GM20000 (cell line): ENCODE results near the gene KRTAP3-2.

ENCODE experiments used
- DNase-seq: peaks from one replicate; pipeline ENCODE4 v3.0.0; 2012; ENCODE audit warnings: low spot score
- TF ChIP-seq, protein P1 (sequence below): IDR thresholded peaks from 2 replicates; pipeline ENCODE4 v1.5.1; 2012; ENCODE audit warnings: mild to moderate bottlenecking, control low read depth; ENCODE audit errors: extremely low read depth, missing control alignments

Gene KRTAP3-2

DNA sequence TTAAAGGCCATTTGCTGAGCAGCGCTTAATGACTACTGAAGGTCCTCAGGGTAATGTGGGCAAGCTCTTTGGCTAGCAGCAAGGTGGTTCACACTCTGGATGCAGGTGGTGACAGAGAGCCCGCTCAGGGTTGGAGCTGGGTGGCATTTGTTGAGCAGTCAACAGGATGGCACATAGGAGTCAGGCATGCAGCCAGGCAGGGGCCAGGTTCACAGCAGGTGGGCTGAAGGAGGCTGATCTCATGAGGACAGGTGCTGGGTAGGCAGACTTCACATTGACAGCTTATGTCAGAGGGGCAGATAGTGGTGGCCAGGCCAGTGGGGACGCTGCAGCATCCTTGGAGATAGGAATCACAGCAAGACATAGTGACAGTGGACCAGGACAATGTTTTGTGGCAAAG, 4.7 kb upstream of the KRTAP3-2 start:
- no peak for DNase-seq
- TF ChIP-seq, protein P1, sequence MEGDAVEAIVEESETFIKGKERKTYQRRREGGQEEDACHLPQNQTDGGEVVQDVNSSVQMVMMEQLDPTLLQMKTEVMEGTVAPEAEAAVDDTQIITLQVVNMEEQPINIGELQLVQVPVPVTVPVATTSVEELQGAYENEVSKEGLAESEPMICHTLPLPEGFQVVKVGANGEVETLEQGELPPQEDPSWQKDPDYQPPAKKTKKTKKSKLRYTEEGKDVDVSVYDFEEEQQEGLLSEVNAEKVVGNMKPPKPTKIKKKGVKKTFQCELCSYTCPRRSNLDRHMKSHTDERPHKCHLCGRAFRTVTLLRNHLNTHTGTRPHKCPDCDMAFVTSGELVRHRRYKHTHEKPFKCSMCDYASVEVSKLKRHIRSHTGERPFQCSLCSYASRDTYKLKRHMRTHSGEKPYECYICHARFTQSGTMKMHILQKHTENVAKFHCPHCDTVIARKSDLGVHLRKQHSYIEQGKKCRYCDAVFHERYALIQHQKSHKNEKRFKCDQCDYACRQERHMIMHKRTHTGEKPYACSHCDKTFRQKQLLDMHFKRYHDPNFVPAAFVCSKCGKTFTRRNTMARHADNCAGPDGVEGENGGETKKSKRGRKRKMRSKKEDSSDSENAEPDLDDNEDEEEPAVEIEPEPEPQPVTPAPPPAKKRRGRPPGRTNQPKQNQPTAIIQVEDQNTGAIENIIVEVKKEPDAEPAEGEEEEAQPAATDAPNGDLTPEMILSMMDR: no peak

DNA sequence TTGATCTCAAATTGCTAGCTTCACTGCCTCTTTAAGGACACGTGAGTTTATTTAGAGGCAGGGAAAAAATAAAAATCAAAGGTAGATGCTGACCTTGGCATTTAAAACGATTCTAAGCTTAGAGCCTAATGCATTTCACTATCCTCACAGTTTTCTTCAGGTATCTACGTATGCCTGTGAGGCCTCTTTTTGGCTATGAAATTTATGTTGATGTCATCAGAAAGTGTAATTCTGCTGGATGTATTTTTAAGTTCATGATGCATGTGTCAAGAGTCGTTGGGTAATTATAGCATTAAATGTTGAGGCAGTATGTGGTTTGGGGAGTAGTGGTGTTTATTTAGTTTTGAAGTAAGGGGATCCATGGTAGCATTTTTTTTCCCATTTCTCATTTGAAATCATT, 4.2 kb upstream of the KRTAP3-2 start:
- DNase-seq: no peak
- TF ChIP-seq, protein P1: no peak

DNA sequence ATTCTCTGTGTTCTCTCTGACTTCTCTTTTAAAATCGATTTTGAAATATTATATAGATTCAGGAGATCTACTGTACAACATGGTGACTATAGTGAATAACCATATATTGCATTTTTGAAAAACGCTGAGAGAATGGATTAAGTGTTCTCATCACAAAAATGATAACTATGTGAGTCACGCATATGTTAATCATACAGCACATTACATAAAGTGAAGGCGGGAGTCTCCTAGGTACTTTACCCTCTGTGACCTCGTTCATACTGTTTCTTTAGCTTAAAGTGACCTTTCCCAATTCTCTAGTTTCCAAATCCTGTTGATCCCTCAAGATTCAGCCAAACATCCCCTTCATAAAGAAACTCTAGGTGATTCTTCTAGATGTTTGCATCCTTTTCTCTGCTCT, 3.1 kb upstream of the KRTAP3-2 start:
- TF ChIP-seq, protein P1: no peak
- no peak for DNase-seq

DNA sequence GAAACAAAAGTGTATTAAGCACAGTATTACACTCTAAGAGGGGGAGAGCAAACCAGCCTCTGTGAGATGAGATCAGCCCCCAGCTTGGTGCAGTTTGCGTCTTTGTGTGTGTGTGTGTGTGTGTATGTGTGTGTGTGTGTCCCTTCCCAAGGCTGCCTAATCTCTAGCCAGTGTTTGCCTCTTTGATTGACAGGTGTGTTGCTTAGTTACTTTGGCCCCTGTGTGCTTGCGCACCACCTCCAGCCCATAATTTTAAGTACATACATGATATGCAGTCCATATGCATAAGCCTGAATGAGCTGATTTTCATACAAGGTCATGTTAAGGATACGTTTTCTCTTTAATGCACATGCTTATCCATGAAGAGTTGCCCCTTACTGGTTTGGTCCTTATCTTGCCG, 2.1 kb upstream of the KRTAP3-2 start:
- DNase-seq: no peak
- TF ChIP-seq, protein P1: no peak

DNA sequence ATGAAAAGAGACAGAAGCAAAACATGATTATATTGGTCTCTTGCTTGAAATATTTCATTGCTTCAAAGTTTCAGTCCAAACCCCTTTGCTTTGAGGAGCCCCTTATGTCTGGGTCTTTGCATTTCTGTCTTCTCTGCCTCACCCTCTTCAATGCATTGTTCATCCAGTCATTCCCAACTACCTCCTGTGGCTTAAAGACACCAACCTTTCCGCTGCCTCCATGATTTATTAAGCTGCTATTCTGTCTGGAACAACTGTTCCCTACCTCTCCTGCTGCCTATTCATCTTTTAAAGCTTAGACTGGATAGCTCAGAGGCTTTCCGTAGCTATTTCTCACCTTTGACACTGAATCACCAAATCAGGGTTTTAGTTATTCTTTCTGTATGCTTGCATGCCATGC, 2.3 kb downstream of the KRTAP3-2 start:
- DNase-seq: no peak
- TF ChIP-seq, protein P1: no peak

DNA sequence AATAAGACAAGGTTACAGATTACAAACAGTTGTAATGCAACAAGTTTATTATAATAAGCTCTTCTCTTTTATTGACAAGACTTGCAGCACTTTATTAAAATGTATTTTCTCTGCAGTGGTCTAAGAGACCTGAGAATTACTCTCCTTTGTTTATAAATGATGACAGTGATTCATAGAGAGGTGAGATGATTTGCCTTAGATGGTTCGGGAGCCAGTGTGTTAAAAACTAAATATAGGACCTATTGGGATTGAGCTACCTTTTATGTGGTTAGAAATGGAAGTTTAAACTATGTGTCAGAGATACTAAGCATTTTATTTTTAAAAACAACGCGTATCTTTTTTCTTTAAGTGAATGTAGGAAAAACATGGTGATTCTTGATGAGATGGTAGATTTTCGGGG, 2.9 kb downstream of the KRTAP3-2 start:
- TF ChIP-seq, protein P1: no peak
- DNase-seq: no peak

DNA sequence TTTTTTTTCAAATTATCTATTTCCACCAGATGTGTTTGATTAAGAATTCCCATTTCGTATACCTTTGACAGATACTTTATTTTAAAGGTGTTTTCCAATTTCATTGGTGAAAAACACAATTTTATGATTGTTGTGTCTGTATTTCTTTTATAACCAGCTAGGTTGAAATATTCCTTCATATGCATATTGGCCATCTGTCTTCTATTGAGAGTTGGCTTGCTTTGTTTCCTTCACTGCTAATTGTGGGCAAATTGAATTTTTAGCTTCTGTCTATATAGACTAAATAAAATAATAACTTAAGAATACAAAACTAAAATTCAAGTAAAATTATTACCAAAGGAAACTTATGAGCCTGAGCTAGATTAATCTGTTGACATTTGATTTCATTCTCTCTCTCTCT, 4.6 kb downstream of the KRTAP3-2 start:
- DNase-seq: no peak
- TF ChIP-seq, protein P1: no peak

DNA sequence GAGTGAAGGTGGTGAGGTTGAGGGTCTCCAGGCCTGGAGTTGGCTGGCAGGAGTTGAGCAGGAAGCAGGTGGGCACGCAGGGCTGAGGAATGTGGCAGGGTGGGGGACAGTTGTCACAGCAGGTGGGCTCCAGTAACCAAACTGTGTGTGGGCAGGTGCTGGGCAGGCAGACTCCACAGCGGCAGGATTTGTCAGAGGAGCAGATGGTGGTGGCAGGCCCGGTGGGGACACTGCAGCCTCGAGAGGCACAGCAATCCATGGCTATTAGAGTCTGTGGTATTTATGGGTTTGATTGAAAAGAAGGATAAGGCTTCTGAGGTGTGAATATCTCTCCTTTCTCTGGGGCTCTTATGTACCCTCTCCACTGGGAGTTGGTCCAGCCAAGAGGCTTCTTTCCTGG, 5.9 kb downstream of the KRTAP3-2 start, which contains the start of gene KRTAP3-3:
Gene KRTAP3-3, minus strand, starts transcription at position 326 of the 400 bp plus-strand sequence. Its CDS starts 67 bp downstream, at position 259.
- no peak for DNase-seq
- TF ChIP-seq, protein P1: no peak
